Fibroblast of lung (primary cell): ENCODE results near the gene RHBDF2.

Experiments
- CTCF ChIP-seq, 2 donors: IDR thresholded peaks in 1 of 2; conservative IDR thresholded peaks in 1 of 2; 1 replicate in 1 of 2; 2 replicates in 1 of 2; pipeline ENCODE4 v1.5.1; 2011 to 2012; ENCODE audit warnings: low read length in 2 of 2, control low read depth in 1 of 2, inconsistent platforms in 1 of 2, low read depth in 1 of 2, mild to moderate bottlenecking in 1 of 2
- EZH2 ChIP-seq: IDR thresholded peaks from 2 replicates; pipeline ENCODE4 v1.5.1; 2012; ENCODE audit warnings: low read length, control low read depth, mild to moderate bottlenecking; ENCODE audit errors: missing control alignments

- TF ChIP-seq CTCF (conservative IDR thresholded peaks at IDR 0.05 in 1 of 2, IDR thresholded peaks at IDR 0.05 in 1 of 2; ENCODE audit: low read depth in 1 of 2, low read length in 2 of 2) (no peak), EZH2 (no peak)
Observed at GRCh38 chr17:76484228-76484725, 16.9 kb downstream of the RHBDF2 start.
